GM12874 (cell line): Measurements from ENCODE around the gene KDM4C.

Source experiments
- CTCF ChIP-seq: IDR thresholded peaks from 2 replicates; pipeline ENCODE4 v1.5.1; 2011; ENCODE audit warnings: low read depth, mild to moderate bottlenecking, control low read depth, low read length, moderate library complexity; ENCODE audit not compliant: insufficient read depth

KDM4C gene

GRCh38 chr9:6922680-6923079 lies 164.9 kb downstream of the KDM4C start:
- no peak for TF ChIP-seq CTCF

- TF ChIP-seq CTCF: no peak
Measured at GRCh38 chr9:6923086-6923485, 165.3 kb downstream of the KDM4C start.

GRCh38 chr9:6924149-6924548 lies 166.4 kb downstream of the KDM4C start:
- no peak for TF ChIP-seq CTCF

GRCh38 chr9:6924988-6925563 lies 167.3 kb downstream of the KDM4C start:
- TF ChIP-seq CTCF: no peak

GRCh38 chr9:6925836-6926235 lies 168.1 kb downstream of the KDM4C start:
- no peak for TF ChIP-seq CTCF

GRCh38 chr9:6926436-6926835 lies 168.7 kb downstream of the KDM4C start:
- TF ChIP-seq CTCF: no peak

- TF ChIP-seq CTCF: no peak
Measured at GRCh38 chr9:6927838-6928237, 170.1 kb downstream of the KDM4C start.
